Measurements from ENCODE around the gene PLEKHN1. TPM values are rescaled to one million over a fixed set of nuclear protein-coding genes. Genes with fewer than 3 reads are reported as not detected.

PLEKHN1 gene
- total and polyA plus RNA-seq, 2 of the 4 experiments (the other 2 are of a cell fraction) = 0.54 to 2.1 TPM

- no TSS peak for BruUV-seq (replicated peaks)
- no peak for TF ChIP-seq CHD1 (IDR thresholded peaks at IDR 0.05; ENCODE audit: low read depth, low read length)
- TF ChIP-seq BHLHE40 (IDR thresholded peaks at IDR 0.05; ENCODE audit: low read depth, low read length) = no peak
- no peak for TF ChIP-seq USF2 (IDR thresholded peaks at IDR 0.05; ENCODE audit: low read depth, low read length)
- TF ChIP-seq RCOR1 (IDR thresholded peaks at IDR 0.05; ENCODE audit: insufficient replicate concordance, low read length) = no peak
- TF ChIP-seq RAD21 (IDR thresholded peaks at IDR 0.05; ENCODE audit: low read length) = no peak
- no peak for TF ChIP-seq NFE2L2 (IDR thresholded peaks at IDR 0.05; ENCODE audit: low read depth, low read length)
- TF ChIP-seq FOS (IDR thresholded peaks at IDR 0.05; ENCODE audit: low read depth, low read length) = no peak
- no peak for TF ChIP-seq MXI1 (IDR thresholded peaks at IDR 0.05; ENCODE audit: borderline replicate concordance, low read depth, low read length)
- no peak for TF ChIP-seq SMC3 (IDR thresholded peaks at IDR 0.05; ENCODE audit: low read depth, low read length)
- DNase-seq (no peak), ATAC-seq (ENCODE audit: low read depth) (no peak)
- Histone ChIP-seq H3K56ac (ENCODE audit: extremely low read depth, insufficient read depth, low read length) (no peak overlapping the region), H2BK15ac (ENCODE audit: low read depth, low read length) (no peak overlapping the region; the same call in 2 of the 3 replicates), H3K4me2 (ENCODE audit: low read depth, low read length) (peak overlapping the region; percentile 55; the same call in 1 of the 2 replicates), H3K4me1 (ENCODE audit: control insufficient read depth, insufficient read depth, low read length) (peaks cover 10% of the 10 kb centered on the region), H4K5ac (ENCODE audit: low read depth, low read length) (no peak overlapping the region; the same call in 1 of the 2 replicates), H3K4ac (ENCODE audit: low read depth, low read length) (peak overlapping the region; percentile 50; the same call in 1 of the 2 replicates), H2AFZ (replicated peaks; ENCODE audit: low read length, poor library complexity) (peak overlapping the region; percentile 89), H4K20me1 (ENCODE audit: insufficient read depth, low read length) (peaks cover 15% of the 10 kb centered on the region), H3K27ac (ENCODE audit: insufficient read depth, low read length) (peak overlapping the region; percentile 69), H3K23ac (ENCODE audit: low read depth, low read length) (no peak overlapping the region), H3K9ac (ENCODE audit: low read depth, low read length) (peak overlapping the region; percentile 36), H2BK120ac (ENCODE audit: low read depth, low read length) (0 out of 2 replicates have a peak overlapping the region, but pooled peaks have one; percentile 54), H3K27me3 (ENCODE audit: control insufficient read depth, insufficient read depth, low read length) (no peaks in the 10 kb centered on the region), H3K4me3 (ENCODE audit: insufficient read depth, low read depth, low read length) (peak overlapping the region; percentile 91), H4K8ac (ENCODE audit: low read depth in 2 of 2, low read length in 2 of 2) (peak overlapping the region; percentile 78 to 81; a peak in 2 of 4 replicates), H2AK5ac (ENCODE audit: low read depth, low read length) (no peak overlapping the region), H2BK20ac (ENCODE audit: low read depth, low read length) (no peak overlapping the region), H3K18ac (ENCODE audit: low read depth, low read length) (no peak overlapping the region; the same call in 1 of the 2 replicates), H3K9me1 (ENCODE audit: insufficient read depth, low read length) (0 out of 2 replicates have a peak, but pooled peaks cover 8% of the 10 kb centered on the region), H2BK5ac (ENCODE audit: low read depth, low read length, poor library complexity, severe bottlenecking) (no peak overlapping the region), H2AK9ac (replicated peaks; ENCODE audit: low read depth, low read length, poor library complexity) (peak overlapping the region; percentile 88), H3K9me3 (ENCODE audit: control insufficient read depth, insufficient read depth, low read length) (no peaks in the 10 kb centered on the region), H4K91ac (ENCODE audit: insufficient read depth, low read depth, low read length) (no peak overlapping the region), H3K79me1 (ENCODE audit: low read depth in 1 of 2, low read length in 2 of 2) (peaks cover 12 to 54% of the 10 kb centered on the region in 2 experiments), H3K14ac (replicated peaks; ENCODE audit: low read depth, low read length) (no peak overlapping the region), H3K36me3 (ENCODE audit: control insufficient read depth, insufficient read depth, low read length) (peaks cover 38% of the 10 kb centered on the region)
- intact Hi-C loops (cut with micrococcal nuclease) = loop anchor here (5.0 kb wide), 1 partner anchor 38 kb away; the partner anchor contains the start of gene SAMD11
- POLR2A ChIA-PET (ENCODE audit: unreplicated experiment) = no interaction called here
- CTCF ChIA-PET = no interaction called here
- dilution Hi-C loops (cut with HindIII; ENCODE audit: low sequenced_read_pairs, unreplicated experiment) = no loop called here
- in situ Hi-C loops (cut with MboI; ENCODE audit: low sequenced_read_pairs) = loop anchor here (5.0 kb wide), 1 partner anchor 48 kb away; no protein-coding TSS in a partner anchor
- WGBS, 2 experiments (ENCODE audit: extremely low coverage in 2 of 2, insufficient read length in 1 of 2) = 47% methylated on average over 31 of the region's 57 CpGs; no CpG with 5 or more reads in 1 of the 2 experiments
These were observed 6.4 kb upstream of the PLEKHN1 start for GRCh38 chr1:959731-960362.
